ENCODE measurements around the gene C16orf95. TPM values are rescaled to one million over a fixed set of nuclear protein-coding genes. Genes with fewer than 3 reads are reported as not detected.
"Not testable (repeated sequence)": the region's sequence is repeated elsewhere in the genome, so short reads cannot be mapped to it uniquely, and the experiment has no call there.

C16orf95 gene, protein sequence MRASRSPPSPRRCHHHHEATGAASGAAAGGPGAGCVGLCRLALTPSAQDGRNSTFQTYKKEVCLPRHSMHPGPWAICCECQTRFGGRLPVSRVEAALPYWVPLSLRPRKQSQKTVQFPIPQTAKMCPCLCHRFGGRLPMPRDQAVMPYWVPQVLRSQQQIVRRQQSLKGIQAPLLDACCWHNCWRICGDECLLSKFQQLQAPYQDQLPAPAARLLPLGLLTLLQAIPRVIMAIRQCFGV
- total RNA-seq = 2.0 and 2.8 TPM in 2 replicates

DNA sequence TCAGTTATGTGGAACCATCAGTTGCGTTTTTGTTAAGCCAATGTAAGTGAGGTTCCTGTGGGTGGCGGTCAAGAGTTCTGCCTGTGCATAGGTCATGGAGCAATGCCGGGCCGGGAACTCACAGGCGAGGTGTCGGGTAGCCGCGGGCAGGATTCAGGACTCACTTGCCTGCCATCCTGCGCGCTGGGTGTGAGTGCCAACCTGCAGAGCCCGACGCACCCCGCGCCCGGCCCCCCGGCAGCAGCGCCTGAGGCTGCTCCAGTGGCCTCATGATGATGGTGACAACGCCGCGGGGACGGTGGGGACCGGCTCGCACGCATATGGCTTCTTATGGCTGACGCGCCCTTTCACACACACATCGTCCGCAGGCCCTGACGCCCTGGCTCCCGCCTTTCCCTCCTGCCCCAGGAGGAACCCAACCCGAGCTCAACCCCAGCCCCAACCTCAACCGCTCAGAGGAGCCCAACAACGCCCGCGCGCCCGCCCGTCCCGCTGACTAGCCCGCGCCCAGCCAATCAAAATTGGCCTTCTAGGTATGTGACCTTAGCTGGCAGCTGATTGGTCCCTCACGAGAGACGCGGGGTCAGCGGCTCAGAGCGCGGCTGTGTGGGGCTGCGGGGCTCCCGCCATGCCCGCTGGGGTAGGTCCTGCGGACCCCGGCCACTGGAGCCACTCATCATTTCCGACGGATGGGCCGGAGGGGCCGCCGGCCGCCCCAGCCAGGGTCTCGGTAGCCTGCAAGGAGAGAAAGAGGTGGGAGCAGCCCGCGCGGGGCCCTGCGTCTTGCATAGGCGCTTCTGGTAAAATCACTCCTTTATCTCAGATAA, at the start of gene C16orf95:
Gene C16orf95 (minus strand): TSS at position 470 of the 827 bp plus-strand sequence. CDS start 150 bp downstream, at position 320.
- DNase-seq (ENCODE audit: low read depth in 2 of 2) = peak; percentile 89 to 95

DNA sequence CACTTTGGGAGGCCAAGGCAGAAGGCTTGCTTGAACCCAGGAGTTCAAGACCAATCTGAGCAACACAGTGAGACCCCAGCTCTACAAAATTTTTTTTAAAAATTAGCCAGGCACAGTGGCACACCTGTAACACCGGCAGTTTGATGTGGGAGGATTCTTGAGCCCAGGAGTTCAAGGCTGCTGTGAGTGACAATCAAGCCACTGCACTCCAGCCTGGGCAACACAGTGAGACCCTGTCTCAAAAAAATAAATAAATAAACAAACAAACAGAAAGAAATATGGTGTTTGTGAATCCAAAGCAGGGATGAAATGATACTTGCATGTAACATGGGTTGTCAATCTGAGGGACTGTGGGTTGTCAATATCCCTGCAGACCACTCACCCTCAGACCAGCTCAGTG, 49.7 kb upstream of the C16orf95 start:
- no peak for DNase-seq (ENCODE audit: low read depth in 2 of 2)

DNA sequence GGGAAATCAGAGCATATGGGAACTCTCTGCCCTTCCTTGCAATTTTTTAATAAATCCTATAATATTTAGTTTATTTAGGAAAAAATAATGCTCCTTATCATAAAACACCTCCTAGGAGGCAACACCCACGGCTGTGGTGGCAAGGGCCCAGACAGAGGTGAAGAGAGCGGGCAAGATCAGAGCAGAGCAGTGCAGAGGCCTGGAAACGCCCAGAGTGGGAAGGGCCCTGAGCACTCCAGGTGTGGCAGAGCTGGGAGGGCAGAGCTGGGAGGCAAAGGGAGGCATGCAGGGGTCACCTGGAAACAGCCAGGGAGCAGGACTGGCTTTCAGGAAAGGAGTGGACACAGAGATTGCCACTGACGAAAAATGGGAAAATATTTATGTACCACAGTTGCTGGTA, 49.1 kb upstream of the C16orf95 start:
- no peak for DNase-seq (ENCODE audit: low read depth in 2 of 2)

DNA sequence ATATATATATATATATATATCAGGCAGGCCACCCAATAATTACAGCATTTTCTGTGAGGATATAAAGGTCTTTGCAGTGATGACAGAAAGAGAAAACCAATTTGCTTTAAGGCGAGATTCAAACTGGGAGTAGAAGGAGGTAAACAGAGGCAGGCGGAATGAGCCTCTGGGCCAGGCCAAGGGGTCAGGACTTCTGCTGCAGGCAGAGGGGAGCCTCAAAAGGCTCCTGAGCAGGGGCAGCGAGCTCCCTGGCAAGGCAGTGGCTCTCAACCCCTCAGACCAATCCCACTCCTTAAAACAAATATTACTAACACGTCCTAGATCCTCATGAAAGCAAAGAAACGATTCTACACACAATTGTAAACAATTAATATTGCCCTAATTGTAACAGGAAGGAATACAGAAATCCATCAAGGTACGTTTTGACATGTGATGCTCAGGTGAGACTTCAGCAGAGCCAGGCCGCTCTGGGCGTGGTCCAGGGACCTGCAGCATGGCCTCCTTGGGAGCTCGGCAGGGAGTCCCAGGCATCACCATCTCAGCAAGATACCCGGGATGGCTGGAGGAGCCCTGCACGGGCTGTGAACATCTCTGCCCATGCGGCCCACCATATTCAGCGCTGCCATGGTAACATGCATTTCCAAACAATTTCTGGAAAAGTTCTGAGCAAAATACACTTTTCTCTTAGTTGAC, 48.0 kb upstream of the C16orf95 start:
- no peak for DNase-seq (ENCODE audit: low read depth in 2 of 2)

DNA sequence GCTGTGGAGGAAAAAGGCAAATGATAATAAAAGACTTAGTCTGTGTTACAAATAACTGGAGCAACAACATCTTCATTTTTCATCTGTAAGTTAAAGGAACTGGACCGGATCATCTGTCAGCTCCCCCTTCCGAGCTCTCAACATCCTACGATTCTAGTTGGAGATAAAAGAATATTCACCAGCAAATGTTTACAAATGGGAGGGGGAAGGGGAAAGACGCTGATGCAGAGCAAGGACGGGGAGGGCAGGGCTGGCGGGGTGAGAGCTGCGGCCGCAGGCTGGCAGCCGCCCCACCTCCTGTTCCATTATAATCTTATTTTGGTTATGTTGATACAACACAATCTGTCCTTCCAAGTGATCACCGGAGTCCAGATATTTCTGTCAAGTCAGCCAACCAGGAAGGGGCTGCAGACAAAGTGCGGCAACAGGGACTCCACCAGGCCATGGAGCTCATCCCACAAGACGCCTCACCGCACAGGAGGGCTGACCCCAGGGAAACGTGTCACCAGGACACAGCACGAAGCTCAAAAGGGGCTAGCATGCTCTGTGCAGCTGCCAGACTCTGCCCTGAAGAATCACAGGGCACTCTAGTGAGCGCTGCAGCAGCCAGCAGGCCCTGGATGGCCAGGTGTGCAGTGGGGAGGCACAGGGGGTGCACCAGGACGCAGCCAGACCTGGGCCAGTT, 46.7 kb upstream of the C16orf95 start:
- peak in 1 of 2 donors; percentile 7 for DNase-seq (ENCODE audit: low read depth in 2 of 2)

DNA sequence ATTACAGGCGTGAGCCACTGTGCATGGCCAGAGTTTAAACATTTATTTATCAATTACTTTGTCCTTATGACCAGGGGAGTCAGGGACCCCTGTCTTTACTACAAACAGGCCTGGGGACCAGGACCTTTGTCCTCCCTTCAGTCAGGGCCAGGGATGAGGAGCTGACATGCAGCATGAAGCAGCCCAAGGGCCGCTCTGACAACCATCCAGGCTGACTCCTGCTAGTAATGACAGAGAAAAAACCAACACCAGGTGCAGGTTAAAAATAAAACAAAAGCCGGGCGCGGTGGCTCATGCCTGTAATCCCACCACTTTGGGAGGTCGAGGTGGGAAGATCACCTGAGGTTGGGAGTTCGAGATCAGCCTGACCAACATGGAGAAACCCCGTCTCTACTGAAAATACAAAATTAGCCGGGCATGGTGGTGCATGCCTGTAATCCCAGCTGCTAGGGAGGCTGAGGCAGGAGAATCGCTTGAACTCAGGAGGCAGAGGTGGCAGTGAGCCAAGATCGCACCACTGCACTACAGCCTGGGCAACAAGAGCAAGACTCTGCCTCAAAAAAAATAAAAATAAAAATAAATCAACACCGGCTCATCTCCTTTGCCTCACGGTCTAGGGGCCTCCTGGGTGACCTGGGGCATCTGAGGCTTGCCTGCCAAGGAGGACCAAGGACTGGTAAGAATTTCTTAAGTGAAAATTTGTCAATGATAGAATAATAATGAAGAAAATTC, 45.8 kb upstream of the C16orf95 start:
- DNase-seq (ENCODE audit: low read depth in 2 of 2) = not testable (repeated sequence)

DNA sequence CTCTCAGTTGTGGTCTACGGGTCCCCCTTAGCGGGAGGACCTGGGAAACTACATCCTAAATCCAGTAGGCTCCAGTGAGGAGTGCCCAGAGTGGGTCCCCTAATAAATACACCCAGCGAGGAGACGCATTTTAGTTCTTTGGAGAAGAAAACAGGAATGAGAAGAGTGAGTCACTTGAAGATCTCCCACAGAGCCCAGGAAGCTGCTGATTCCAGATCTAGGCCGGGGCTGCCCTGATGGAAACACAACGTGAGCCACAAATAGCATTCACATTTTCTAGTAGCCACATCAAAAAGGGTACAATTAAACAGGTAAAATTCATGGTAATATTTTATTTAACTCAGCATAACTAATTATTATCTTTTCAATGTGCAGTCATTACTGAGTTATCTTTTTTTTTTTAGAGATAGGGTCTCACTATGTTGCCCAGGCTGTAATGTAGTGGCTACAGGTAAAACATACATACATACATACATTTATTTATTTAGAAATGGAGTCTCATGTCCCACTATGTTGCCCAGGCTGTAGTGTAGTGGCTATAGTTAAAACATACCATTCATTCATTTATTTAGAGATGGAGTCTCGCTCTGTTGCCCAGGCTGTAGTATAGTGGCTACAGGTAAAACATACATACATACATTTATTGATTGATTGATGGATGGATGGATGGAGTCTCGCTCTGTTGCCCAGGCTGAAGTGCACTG, 44.9 kb upstream of the C16orf95 start:
- DNase-seq (ENCODE audit: low read depth in 2 of 2) = no peak

DNA sequence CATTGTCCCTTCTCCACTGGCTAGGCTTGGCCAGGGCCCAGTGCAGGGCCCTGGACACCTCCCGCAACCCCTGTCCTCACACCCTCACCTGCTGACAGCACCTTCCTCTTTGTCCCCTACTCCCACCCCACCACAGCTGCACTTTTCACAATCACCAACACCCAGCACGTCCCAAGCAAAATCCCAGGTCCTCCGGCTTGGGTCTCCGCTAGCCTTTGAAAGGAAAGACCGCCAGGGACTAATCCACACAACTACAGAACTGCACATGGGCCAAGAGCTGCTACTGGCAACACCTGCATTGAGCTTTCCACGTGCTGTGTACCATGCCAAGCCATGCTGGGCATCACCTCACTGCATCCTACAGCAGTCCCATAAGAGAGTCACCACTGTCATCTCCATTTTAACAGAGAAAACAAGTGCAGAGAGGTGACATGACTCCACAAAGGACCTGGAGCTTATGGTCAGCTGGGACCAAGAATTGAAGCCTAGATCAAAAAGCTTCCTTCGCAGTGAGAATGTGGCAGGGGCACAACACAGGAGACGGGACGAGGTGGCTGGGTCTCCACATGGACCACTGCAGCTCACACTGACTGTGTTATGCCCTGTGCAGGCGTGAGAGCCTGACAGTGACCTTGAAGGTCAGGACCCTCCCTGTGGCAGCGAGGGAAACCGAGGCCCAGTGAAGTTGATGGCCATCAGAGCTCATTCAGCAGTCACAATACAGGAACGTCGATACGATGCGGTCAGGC, 43.8 kb upstream of the C16orf95 start:
- no peak for DNase-seq (ENCODE audit: low read depth in 2 of 2)

DNA sequence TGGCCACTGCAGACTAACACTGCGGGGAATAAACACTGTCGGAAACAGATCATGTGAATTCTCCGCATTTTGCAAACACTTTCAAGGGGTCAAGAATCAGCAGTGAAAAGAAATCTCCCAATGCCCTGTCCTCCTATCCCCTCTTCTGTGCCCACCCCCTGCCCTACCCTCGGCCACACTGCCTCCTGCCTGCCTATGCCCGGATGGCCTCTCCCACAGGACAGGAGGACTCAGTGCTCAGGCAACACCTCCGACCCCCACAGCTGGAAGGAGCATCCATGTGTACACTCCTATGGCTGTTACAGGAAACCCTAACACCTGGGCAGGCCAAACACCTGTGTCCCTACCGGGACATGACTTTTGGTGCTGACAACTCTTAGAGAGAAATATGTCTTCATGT, 41.9 kb upstream of the C16orf95 start:
- no peak for DNase-seq (ENCODE audit: low read depth in 2 of 2)

DNA sequence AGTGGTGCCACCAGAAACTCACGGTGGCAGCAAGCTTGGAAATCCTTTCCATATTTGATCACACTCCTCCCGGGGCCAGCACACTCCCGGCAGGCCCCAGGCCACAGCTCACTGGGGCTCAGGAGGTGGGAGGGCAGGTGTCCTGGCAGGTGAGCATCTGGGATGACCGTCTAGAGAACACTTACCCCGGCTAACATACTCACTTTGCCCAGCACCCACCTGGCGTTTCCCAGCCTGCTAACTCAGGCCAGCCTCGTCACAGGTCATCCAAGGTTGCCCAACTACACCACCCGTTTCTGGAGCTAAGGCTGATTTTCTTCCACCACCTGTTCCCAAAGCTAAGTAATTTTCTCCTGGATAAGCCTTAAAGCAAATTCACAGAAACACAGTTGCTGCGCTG, 41.5 kb upstream of the C16orf95 start:
- DNase-seq (ENCODE audit: low read depth in 2 of 2) = no peak

DNA sequence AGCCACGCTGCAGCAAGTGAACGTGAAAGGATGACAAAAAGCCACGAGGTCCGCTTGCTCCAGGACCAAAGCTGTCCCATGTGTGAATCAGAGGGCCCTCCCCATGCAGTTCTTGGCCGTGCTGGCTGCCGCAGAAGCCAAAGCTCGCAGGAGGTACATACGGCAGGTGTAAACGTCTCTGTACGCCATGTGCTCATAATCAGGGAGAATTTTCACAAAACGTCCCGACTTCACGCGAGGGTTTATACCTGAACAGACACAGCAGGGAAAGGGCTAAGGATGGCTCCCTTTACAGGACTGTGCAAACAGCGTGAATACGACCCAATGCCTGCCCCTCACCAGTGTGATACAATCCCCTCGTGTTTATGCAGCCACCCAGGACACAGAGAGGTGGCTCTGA, 41.1 kb upstream of the C16orf95 start:
- DNase-seq (ENCODE audit: low read depth in 2 of 2) = no peak

DNA sequence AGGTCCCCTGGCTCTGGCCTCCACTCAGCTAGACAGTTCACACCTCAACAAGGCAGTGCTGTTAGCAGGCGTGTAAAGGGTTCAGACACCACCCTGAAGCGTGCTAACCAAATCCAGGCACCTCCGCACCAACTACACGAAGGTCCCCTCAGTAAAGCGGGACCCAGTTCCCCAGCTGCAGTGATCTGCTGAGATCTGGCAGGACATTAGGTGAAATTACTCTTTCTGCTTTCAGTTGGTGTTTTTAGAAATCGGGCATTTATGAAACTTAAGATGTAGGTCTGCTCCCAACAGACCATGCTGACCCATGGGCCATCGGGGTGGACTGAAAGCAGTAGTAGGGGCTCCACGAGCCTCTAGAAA, 39.3 kb upstream of the C16orf95 start:
- DNase-seq (ENCODE audit: low read depth in 2 of 2) = no peak

DNA sequence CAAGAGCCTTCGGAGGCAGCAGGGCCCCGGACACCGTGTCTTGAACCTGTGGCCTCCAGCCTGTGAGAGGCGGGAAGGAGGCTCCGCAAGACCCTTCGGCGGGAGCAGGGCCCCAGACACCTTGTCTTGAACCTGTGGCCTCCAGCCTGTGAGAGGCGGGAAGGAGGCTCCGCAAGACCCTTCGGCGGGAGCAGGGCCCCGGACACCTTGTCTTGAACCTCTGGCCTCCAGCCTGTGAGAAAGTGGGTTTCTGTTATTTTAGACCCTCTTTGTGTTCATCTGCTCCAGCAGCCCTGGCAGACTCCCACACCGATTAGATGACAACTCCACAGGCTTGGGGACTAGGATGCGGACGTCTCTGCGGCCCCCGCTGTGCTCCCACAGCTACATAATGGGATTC, 36.4 kb upstream of the C16orf95 start:
- DNase-seq (ENCODE audit: low read depth in 2 of 2) = no peak

DNA sequence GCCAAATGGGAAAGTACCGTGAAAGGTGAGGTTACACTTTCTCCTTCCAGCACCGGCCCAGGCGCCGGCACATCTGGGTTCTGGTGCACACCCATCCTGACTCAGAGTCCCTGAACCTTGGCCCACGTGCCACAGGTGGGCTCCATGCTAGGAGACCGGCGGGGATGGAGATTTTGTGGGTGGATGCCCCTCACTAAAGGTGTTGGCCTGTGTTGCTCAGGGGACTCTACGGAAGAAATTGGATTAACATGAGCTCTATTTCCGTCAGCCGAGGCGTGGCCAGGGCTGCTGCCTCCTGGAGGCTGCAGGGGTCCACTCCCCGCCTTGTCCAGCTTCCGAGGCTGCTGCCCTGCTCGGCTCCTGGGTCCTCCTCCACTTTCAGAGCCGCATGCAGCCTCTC, 35.6 kb upstream of the C16orf95 start:
- DNase-seq (ENCODE audit: low read depth in 2 of 2) = no peak

DNA sequence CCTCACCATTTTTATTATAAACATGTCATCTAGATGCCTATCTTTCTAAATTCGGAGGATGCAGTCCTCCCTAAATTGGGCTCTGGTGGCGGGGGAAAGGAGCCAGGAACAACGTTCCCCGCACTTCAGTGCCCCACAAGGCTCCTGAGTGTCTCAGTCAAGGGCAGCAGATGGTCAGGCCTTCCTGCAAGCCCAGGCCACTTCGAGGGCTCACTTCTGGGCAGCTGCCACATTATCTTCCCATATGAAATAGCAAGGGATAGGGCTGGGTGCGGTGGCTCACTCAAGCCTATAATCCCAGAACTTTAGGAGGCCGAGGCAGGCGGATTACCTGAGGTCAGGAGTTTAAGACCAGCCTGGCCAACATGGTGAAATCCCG, 34.1 kb upstream of the C16orf95 start:
- no peak for DNase-seq (ENCODE audit: low read depth in 2 of 2)

DNA sequence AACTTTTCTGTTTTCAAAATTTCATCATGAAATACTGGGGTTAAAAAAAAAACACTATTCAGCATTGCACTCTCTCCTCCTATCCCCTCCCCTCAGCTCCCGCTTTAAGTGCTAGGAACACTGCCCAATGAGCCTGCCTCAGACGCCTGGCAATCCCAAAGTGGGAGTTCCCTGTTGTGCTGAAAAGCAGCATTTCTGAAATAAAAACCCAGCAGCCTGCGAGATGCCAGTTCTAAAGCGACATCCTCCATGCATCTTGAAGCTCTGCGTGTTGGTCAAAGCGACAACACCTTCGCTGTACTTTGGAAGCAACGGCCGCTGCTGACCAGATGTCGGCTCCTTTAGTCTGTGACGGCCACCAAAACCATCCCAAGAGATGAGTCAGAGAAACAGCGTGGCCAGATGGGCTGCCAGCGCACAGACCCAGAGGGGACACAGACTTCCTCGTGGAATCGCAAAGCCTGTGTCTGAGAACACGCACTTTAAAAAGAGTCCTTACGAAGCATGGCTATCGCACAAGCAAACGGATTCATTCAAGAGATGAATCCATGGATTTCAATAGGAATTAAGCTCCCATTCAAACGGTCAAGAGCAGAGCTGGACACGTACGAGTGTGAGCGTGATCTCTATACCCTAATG, 33.6 kb upstream of the C16orf95 start:
- no peak for DNase-seq (ENCODE audit: low read depth in 2 of 2)

DNA sequence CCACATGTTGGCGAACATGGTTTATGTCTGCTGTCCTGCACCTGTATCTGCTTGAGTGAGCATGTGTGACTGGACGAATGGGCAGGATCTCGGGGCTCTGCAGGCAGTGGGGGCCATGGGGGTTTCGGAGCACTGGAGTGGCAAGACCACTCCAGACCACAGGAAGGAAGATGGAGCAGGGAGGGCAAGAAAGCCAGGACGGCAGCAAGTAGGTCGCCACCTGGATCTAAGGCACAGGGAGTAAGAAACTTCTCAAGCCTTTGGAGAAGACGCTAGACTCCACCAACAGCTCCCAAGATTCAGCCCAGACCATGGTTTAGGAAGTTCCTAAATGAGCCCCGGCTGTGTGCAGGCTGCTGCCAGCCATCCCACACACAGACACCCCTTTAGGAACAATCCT, 32.8 kb upstream of the C16orf95 start:
- no peak for DNase-seq (ENCODE audit: low read depth in 2 of 2)

DNA sequence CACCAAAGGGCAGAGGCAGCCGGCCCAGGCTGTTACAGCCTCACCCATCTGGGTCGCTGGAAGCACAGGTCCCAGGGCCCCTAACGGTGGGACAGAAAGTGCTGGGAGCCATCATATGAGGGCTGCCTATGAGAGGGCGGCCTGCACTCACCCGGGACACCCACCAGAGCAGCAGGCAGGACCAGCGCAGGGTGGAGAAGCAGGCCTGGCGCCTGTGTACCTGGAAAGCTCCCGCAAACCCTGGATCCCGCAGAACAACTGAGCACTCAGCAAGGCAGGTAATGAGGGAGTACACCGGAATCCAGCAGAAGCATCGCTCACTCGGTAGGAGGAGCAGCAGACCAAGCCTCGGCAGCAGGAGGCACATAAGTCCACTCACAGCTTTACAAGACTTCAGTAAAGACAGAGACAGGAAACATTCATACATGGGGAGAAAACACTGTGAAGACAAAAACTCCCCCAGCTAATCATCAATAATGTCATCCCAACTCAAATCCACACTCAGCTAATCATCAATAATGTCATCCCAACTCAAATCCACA, 31.5 kb upstream of the C16orf95 start:
- DNase-seq (ENCODE audit: low read depth in 2 of 2) = no peak

DNA sequence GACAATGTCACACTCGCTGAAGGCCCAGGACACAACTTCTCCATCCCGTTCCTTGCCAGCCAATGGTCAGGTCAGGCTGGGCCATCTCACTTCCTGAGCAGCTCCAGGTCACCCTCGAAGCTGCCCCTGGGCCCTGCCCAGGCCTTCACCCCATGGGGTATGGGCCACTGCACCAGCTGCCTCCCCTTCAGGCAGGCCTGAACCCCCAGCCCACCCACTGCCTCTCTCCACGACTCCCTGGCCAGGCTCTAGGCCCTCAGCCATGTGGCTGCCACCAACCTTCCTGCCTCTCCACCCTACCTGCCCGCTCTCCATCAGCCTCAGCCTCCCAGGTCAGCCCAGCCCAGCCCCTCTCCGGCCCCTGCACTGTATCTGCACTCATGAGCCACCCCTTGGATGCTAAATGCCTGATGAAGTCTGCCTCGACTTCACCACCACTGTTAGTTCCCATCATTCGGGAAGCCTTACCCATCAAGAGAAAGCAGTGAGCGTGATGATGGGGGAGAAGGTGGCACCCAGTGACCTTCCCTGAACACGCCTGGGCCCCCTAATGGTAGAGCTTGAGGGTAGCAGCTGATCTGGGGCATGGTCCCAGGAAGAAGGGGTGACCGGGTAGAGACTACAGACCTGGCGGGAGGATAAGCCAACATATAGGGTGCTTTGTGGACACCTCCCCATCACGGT, 30.9 kb upstream of the C16orf95 start:
- no peak for DNase-seq (ENCODE audit: low read depth in 2 of 2)

Measured in dermis microvascular lymphatic vessel endothelial cell (primary cell).